Activated CD8-positive, alpha-beta memory T cell treated with anti-CD3 and anti-CD28 coated beads, Interleukin-2, amount 50 U/mL, for 4 hours (primary cell): ENCODE measurements around the gene PERM1.
"Not testable (repeated sequence)": the region's sequence is repeated elsewhere in the genome, so short reads cannot be mapped to it uniquely, and the experiment has no call there.

ENCODE experiments used
- DNase-seq: peaks from one replicate; pipeline ENCODE4 v3.0.0-alpha.2; 2020

The PERM1 gene

DNA sequence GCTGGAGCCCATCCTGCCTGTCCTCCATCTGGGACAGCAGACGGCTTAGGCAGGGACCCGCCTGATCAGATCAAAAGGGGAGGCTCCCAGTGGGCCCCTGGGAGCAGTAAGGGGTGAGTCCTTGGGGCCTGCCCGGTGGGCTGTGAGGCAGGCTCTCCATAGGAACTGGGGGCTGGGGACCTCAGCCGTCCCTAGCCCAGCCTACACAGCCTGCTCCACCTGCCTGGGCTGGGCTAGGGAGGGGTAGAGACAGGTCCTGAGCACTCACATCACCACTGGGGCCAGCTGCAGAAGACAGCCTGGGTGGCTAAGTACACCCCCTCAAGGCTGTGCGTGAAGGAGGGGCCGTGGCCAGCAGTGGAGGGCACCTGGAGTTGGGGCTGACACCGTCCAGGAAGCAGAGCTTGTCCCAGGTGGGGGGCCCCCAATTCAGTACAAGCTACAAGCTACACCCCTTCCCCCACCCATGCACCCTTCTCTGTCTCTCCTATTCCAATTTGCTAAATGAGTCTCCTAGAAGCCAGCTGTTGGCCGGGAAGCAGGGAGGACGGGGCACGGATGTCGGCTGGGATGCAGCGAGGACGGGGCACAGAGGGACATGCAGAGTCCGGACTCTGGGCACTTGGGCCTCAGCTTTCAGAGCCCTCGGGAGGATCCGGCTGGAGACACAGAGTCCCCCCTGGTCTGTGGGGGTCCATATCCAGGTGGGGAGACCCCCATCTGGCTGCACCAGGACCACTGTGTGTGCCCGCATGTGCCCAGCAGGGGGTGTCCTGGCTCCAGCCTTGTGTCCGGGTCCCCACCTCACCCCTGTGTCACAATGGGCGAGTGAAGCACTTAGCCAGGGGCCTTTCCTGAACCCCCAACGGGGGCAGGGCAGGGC lies 33.1 kb upstream of the PERM1 start:
- DNase-seq: no peak

DNA sequence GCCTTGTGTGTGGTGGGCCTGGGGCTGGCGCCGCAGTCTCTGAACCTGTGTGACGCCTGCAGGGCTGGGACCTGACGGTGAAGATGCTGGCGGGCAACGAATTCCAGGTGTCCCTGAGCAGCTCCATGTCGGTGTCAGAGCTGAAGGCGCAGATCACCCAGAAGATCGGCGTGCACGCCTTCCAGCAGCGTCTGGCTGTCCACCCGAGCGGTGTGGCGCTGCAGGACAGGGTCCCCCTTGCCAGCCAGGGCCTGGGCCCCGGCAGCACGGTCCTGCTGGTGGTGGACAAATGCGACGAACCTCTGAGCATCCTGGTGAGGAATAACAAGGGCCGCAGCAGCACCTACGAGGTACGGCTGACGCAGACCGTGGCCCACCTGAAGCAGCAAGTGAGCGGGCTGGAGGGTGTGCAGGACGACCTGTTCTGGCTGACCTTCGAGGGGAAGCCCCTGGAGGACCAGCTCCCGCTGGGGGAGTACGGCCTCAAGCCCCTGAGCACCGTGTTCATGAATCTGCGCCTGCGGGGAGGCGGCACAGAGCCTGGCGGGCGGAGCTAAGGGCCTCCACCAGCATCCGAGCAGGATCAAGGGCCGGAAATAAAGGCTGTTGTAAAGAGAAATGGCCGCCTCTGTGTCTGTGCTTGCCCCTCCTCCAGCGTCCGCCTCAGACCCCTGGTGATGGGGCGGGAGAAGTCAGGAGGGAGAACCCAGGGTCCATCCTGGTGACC lies 32.2 kb upstream of the PERM1 start:
- no peak for DNase-seq

DNA sequence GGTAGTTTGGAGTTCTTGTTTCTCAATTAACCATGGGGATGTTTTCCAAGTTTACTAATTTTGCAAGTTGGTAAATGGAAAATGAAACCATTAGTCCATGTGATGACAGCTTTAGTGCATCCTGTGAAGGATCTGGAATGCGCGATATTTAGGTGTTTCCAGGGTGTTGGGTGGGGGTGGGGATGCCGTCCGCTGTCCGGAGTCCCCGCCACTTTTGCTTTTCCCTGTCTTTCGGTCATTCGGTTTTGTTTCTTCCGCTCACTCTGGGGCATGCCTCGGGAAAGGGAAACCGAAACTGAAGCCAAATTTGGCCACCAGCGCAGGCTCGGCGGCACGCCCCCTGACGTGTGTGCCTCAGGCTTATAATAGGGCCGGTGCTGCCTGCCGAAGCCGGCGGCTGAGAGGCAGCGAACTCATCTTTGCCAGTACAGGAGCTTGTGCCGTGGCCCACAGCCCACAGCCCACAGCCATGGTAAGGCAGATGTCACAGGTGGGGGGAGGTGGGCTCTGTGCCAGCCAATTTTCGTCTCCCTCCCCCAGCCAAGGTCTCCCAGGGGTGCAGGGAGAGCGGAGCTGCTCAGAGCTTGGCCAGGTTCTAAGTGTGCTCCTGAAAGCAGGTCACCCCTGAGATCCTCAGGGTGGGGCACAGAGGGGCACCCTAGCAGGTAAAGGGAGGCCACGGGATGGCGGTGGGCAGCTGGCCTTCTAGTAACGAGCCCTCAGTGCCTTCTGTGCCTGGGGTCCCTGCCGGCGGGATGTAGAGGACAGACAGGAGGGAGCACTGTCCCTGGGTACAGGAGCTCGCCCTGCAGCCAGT lies 31.4 kb upstream of the PERM1 start, which contains the start of gene ISG15:
TSS of gene ISG15 (plus strand) at position 393 of the 817 bp plus-strand sequence. CDS start at position 470, 77 bp downstream.
- DNase-seq: peak; percentile 89

DNA sequence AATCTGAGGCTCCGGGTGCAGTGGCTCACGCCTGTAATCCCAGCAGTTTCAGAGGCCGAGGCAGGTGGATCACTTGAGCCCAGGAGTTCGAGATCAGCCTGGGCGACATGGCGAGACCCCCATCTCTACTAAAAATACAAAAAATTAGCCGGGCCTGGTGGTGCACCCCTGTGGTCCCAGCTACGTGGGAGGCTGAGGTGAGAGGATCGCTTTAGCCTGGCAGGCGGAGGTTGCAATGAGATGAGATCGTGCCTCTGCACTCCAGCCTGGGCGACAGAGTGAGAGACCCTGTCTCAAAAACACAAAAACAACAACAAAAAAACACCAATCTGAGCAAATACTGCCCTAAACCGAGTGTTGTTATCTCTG lies 30.8 kb upstream of the PERM1 start:
- not testable (repeated sequence) for DNase-seq

- peak; percentile 12 for DNase-seq
Measured at GRCh38 chr1:1011396-1011949, 29.6 kb upstream of the PERM1 start.

- DNase-seq: not testable (repeated sequence)
Measured at GRCh38 chr1:1010131-1010530, 28.2 kb upstream of the PERM1 start.

- peak; percentile 12 for DNase-seq
Measured at GRCh38 chr1:1006305-1007159, 24.6 kb upstream of the PERM1 start.

DNA sequence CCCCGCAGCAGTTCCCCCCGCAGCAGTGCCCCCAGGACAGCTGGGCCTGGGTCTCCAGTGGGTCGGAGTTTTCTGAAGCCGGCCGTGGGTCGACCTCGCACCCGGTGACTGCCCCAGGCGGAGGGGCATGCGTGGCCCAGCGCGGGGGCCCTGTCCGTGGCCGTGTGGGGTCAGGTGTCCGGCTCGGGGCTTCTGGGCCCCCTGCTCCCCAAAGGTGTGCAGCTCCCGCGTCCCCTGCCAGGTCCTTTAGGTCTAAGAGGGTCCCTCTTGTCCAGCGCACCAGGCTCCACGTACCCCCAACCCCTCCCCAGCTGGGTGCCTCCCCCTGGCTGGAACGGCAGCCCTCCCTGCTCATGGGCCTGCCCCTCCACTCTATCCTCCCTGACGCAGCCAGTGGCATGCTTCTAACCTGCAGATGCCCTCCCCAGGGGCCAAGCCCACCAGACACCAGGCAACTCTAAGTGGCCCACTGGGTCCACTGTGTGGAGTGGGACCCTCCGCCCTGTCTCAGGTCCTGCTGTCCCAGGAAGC lies 23.9 kb upstream of the PERM1 start:
- DNase-seq: peak; percentile 12

- peak; percentile 13 for DNase-seq
Measured at GRCh38 chr1:1004780-1005697, 23.1 kb upstream of the PERM1 start.

DNA sequence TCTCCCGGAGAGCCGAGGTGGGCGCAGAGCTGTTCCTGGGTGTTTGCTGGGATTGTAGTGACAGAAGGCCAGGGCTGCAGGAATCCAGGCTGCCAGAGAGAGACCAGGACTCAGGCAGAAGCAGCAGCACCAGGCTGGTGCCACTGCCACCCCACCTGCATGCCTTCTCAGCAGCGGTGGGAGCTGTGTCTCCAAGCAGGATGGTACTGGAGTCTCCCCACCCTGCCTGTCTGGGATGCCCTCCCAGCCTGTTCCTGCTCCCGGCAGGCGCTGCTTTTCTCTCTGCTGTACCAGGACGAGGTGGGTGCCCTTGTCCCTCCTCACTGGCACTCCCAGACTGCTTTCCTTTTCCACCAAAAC lies 22.5 kb upstream of the PERM1 start:
- no peak for DNase-seq

DNA sequence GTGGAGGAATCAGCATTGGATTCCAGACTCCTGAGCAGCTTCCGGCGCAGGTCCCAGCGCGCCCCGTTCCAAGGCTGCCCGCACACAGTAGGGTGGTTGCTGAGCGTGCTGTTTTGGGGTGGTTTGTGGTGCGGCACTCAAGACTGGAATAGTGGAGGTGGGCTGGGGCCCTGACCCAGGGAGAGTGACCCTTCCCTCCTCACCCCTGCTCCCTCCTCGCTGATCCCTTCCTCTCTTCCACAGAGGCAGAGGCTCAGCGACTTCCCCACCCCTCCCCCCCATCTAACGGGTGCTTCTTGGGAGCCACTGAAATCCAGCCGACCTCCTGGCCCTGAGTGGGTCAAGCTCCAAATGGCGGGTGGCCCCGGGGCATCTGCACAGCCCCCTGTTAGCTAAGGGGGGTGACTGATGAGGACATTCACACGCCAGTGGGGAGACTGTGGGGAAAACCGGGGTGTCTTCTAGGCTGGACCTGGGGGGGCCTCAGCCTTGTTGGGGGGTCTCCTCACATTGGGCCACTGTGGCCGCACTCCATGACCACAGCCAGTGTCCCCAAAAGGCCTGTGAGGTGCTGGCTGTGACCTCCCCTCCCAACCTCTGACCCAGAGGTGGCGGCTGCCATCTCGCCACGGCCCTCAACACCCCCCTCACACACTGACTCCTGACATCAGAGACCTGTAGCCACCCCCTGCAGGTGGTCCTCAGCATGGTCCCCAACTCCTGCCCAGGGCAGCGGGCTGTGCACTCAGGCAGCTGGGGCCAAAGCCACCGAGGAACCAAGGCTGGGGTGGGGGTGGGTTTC lies 21.9 kb upstream of the PERM1 start:
- no peak for DNase-seq

- no peak for DNase-seq
Measured at GRCh38 chr1:1001057-1001783, 19.3 kb upstream of the PERM1 start.

GRCh38 chr1:1000357-1001056 lies 18.6 kb upstream of the PERM1 start:
- DNase-seq: peak; percentile 77

- peak; percentile 70 for DNase-seq
Measured at GRCh38 chr1:999725-1000356, 17.9 kb upstream of the PERM1 start, which contains the start of gene HES4. Gene HES4, minus strand, starts transcription at chr1:1000097. Its CDS starts 124 bp downstream, at chr1:999973.

DNA sequence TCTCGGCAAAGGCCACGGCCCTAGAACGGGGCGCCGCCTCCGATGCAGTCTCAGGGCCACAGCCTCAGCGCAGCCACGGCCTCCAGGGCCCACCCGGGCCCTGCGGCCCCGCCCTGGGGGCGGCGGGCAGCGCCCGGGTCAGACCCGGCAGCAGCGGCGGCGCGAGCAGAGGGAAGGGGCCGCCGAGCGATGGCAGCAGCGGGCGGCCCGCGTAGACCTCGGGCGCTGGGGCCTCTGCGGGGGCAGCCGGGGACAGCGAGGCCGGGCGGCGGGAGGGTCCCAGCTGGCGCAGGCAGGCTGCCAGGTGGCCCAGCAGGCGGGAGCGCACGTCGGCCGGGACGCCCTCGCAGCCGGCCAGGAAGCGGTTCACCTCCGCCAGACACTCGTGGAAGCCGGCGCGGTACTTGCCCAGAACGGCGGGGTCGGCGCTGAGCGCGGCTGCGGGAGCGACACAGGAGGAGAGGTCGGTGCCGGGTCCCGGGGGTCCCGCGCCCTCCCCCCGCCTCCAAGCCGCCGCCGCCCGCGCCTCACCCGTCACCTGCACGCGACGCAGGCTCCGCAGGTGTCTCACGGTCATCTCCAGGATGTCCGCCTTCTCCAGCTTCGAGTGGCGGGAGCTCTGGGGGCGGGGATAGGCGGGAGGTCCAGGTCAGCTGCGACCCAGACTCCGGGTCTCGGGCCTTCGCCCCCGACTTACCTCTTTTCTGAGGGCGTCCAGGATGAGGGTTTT lies 17.3 kb upstream of the PERM1 start:
- no peak for DNase-seq

DNA sequence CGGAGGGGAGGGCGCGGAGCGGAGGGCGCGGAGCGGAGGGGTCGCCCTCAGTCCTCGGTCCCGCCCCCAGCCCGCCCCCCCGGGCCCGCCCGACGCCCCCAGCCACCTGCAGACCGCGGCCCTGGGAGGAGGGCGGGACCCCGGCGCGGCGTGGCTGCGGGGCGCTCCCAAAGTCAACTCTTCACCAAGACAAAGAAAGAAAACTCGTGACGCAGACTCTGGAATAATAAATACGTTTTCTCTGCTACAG lies 16.8 kb upstream of the PERM1 start:
- no peak for DNase-seq
